ENCODE measurements around the gene KCNMA1. TPM values are rescaled to one million over a fixed set of nuclear protein-coding genes. Genes with fewer than 3 reads are reported as not detected.

KCNMA1 gene
- total and polyA plus RNA-seq, 10 of the 15 experiments (the other 5 are each of a cell fraction or from before 2014, with no cell fraction given), result 8.5 to 77.0 (median 21.3) TPM

DNA sequence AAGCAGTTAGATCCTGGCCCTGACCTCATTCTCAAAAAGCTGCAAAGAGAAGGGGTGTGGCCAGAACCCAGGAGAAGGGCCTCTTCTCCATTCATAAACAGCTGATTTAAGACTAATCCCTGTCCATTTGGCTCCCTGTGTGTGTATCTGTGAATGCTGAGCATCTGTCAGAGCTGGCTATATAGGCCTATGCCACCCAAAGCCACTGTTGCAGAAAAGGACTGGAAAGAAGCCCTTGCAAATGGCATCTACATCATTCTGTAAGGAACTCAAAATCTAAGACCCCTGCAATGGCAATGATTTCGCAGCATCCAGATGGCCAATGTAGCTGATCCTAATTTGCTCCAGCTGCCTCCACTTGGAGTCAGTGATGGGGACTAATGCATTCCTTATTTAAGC, 384.5 kb downstream of the KCNMA1 start (continued):
- TF ChIP-seq, protein P1, sequence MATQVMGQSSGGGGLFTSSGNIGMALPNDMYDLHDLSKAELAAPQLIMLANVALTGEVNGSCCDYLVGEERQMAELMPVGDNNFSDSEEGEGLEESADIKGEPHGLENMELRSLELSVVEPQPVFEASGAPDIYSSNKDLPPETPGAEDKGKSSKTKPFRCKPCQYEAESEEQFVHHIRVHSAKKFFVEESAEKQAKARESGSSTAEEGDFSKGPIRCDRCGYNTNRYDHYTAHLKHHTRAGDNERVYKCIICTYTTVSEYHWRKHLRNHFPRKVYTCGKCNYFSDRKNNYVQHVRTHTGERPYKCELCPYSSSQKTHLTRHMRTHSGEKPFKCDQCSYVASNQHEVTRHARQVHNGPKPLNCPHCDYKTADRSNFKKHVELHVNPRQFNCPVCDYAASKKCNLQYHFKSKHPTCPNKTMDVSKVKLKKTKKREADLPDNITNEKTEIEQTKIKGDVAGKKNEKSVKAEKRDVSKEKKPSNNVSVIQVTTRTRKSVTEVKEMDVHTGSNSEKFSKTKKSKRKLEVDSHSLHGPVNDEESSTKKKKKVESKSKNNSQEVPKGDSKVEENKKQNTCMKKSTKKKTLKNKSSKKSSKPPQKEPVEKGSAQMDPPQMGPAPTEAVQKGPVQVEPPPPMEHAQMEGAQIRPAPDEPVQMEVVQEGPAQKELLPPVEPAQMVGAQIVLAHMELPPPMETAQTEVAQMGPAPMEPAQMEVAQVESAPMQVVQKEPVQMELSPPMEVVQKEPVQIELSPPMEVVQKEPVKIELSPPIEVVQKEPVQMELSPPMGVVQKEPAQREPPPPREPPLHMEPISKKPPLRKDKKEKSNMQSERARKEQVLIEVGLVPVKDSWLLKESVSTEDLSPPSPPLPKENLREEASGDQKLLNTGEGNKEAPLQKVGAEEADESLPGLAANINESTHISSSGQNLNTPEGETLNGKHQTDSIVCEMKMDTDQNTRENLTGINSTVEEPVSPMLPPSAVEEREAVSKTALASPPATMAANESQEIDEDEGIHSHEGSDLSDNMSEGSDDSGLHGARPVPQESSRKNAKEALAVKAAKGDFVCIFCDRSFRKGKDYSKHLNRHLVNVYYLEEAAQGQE (IDR thresholded peaks at IDR 0.05; ENCODE audit: low read depth, low read length), result no peak
- TF ChIP-seq ATF7 (IDR thresholded peaks at IDR 0.05; ENCODE audit: low read depth), result no peak
- no peak for TF ChIP-seq IKZF1 (conservative IDR thresholded peaks at IDR 0.05)

DNA sequence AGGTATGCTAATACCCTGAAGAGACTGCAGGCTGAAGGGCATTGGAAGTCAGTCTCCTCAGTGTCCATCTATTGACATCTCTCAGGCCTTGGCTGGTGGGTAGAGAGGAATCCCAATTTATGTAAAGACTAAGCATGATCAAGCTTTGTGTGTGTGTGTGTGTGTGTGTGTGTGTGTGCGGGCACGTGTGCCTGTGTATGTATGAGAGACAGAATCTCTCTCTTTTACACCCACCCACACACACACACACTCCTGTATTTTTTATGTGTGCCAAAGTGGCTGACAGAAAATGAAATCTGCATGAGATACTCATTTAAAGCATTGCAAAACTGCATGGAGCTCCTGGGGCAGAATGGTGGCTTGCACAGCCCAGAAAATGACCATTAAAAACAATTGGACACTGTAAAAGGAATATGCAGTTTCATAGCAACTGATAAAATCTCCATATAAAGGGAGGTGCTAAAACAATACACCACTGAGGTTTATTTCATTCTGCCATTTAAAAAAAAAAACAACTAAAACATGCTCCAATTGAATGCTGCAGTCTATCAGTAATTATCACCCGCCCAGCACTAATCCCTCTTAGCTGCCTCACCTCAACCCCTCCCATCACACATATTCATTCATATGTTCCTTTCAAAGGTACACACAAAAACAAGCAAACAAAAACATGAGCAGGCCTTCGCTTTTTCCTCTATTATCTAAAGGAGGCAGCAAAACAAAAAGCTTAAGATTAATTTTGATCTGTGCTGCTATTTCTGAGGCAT, 385.0 kb downstream of the KCNMA1 start:
- ATAC-seq, result no peak
- POLR2A ChIA-PET, result interaction anchor here (0.5 to 1.4 kb wide), 6 partner anchors 12 to 459 kb away, joined by 3 to 4 read pairs (median 3); no protein-coding TSS in a partner anchor
- RAD21 ChIA-PET (ENCODE audit: unreplicated experiment), result interaction anchor here (0.6 to 4.5 kb wide), 13 partner anchors 12 to 459 kb away, joined by 3 to 22 read pairs (median 3); no protein-coding TSS in a partner anchor
- FAIRE-seq, result no peak
- Histone ChIP-seq H3K9ac (ENCODE audit: control insufficient read depth, insufficient read depth, low read length) (no peak overlapping the region), H3K4me1 (ENCODE audit: control insufficient read depth, insufficient read depth, low read length) (no peaks in the 10 kb centered on the region), H3K4me2 (ENCODE audit: control insufficient read depth, insufficient read depth) (no peak overlapping the region), H2AFZ (ENCODE audit: control insufficient read depth, low read depth, low read length) (no peak overlapping the region), H3K79me2 (ENCODE audit: control insufficient read depth, insufficient read depth, low read length) (no peaks in the 10 kb centered on the region), H3K9me3 (replicated peaks; ENCODE audit: control insufficient read depth, insufficient read depth, low read length) (no peaks in the 10 kb centered on the region; the same call in 1 of the 3 replicates), H3K27me3 (replicated peaks in 1 of 2; ENCODE audit: control insufficient read depth in 2 of 2, insufficient read depth in 2 of 2, low read length in 1 of 2) (no peaks in the 10 kb centered on the region), H3K27ac (ENCODE audit: control insufficient read depth, insufficient read depth) (no peak overlapping the region), H3K36me3 (ENCODE audit: control insufficient read depth in 2 of 2, insufficient read depth in 2 of 2, low read length in 1 of 2) (no peaks in the 10 kb centered on the region), H4K20me1 (ENCODE audit: control insufficient read depth, insufficient read depth) (no peaks in the 10 kb centered on the region), H3K4me3 (no peak overlapping the region)
- no TSS peak for BruUV-seq (replicated peaks)
- DNase-seq (ENCODE audit: low read depth, low spot score), result no peak
- SMC1A ChIA-PET (ENCODE audit: uncharacterized antibody, unreplicated experiment), result interaction anchor here (0.7 to 10.1 kb wide), 19 partner anchors 9 to 459 kb away, joined by 3 to 106 read pairs (median 4); no protein-coding TSS in a partner anchor
- TF ChIP-seq NFYA (IDR thresholded peaks at IDR 0.05; ENCODE audit: borderline replicate concordance, low read depth, low read length), result no peak
- TF ChIP-seq STAT3 (IDR thresholded peaks at IDR 0.05; ENCODE audit: low read depth, low read length), result no peak
- TF ChIP-seq TCF3 (IDR thresholded peaks at IDR 0.05; ENCODE audit: borderline replicate concordance, insufficient read depth, low read depth, low read length), result no peak
- TF ChIP-seq BHLHE40 (IDR thresholded peaks at IDR 0.05; ENCODE audit: borderline replicate concordance in 1 of 2, low read depth in 2 of 2, low read length in 1 of 2), result peak in 1 of 2 experiments; percentile 76; a peak in 2 of 4 replicates
- TF ChIP-seq, protein P1 (IDR thresholded peaks at IDR 0.05; ENCODE audit: low read depth, low read length), result no peak
- TF ChIP-seq EP300 (IDR thresholded peaks at IDR 0.05; ENCODE audit: borderline replicate concordance in 1 of 2, control insufficient read depth in 1 of 2, low read depth in 2 of 2, low read length in 2 of 2), result no peak
- in situ Hi-C loops (cut with MboI) (loop anchor here (5.0 kb wide), 1 partner anchor 390 kb away; no protein-coding TSS in a partner anchor), intact Hi-C loops (cut with micrococcal nuclease; ENCODE audit: unreplicated experiment) (loop anchor here (5.0 kb wide), 1 partner anchor 135 kb away; no protein-coding TSS in a partner anchor)
- CTCF ChIA-PET, result interaction anchor here (0.9 to 2.3 kb wide), 10 partner anchors 10 to 459 kb away, joined by 3 to 21 read pairs (median 4); no protein-coding TSS in a partner anchor
- WGBS (ENCODE audit: insufficient coverage, insufficient replicate concordance, low lambda C conversion rate, missing lambda C conversion rate), result 35% methylated on average over 4 of the region's 4 CpGs
